Stimulated activated effector memory CD8-positive, alpha-beta T cell treated with anti-CD3 and anti-CD28 coated beads, Interleukin-12 subunit alpha, Interleukin-12 subunit beta, amount 100 ng/mL, for 72 hours (primary cell): ENCODE measurements around the gene BCKDHA.
"Not testable (repeated sequence)": the region's sequence is repeated elsewhere in the genome, so short reads cannot be mapped to it uniquely, and the experiment has no call there.

Experiments
- ATAC-seq: fragments of 150-1000 bp; cut with Tn5 transposase; 2 replicates; pipeline ENCODE4 v1.10.0; 2021
- DNase-seq, 2 donors: peaks; one replicate each; pipeline ENCODE4 v3.0.0; 2021 to 2022; ENCODE audit warnings: low spot score in 2 of 2
- H3K27ac Mint-ChIP-seq: one replicate; pipeline ENCODE4 v1.8.0; 2022; ENCODE audit warnings: mild to moderate bottlenecking, mixed read lengths
- H3K36me3 Mint-ChIP-seq: one replicate; pipeline ENCODE4 v1.8.0; 2022; ENCODE audit warnings: mild to moderate bottlenecking, mixed read lengths
- H3K4me1 Mint-ChIP-seq: one replicate; pipeline ENCODE4 v1.8.0; 2022; ENCODE audit warnings: mixed read lengths
- H3K4me3 Mint-ChIP-seq: one replicate; pipeline ENCODE4 v1.8.0; 2022; ENCODE audit warnings: mild to moderate bottlenecking, mixed read lengths
- H3K9me3 Mint-ChIP-seq: one replicate; pipeline ENCODE4 v1.8.0; 2022; ENCODE audit warnings: mixed read lengths

Gene BCKDHA

GRCh38 chr19:41424335-41425173 lies 26.9 kb downstream of the BCKDHA start:
- ATAC-seq (no peak), DNase-seq (no peak)
- Mint-ChIP-seq H3K27ac (peak overlapping the region; percentile 91), H3K36me3 (peaks cover 51% of the 10 kb centered on the region), H3K9me3 (no peaks in the 10 kb centered on the region), H3K4me3 (peak overlapping the region; percentile 36), H3K4me1 (peaks cover 47% of the 10 kb centered on the region)

- peaks cover 49% of the 10 kb centered on the region for H3K36me3 Mint-ChIP-seq
- peak overlapping the region; percentile 96 for H3K27ac Mint-ChIP-seq
- ATAC-seq (no peak), DNase-seq (no peak)
- H3K4me3 Mint-ChIP-seq: peak overlapping the region; percentile 87
- H3K9me3 Mint-ChIP-seq: no peaks in the 10 kb centered on the region
- H3K4me1 Mint-ChIP-seq: peaks cover 47% of the 10 kb centered on the region
These were observed 27.8 kb downstream of the BCKDHA start for GRCh38 chr19:41425174-41426115.

- no peak for DNase-seq
- Mint-ChIP-seq H3K4me3 (peak overlapping the region; percentile 87), H3K4me1 (peaks cover 47% of the 10 kb centered on the region), H3K27ac (peak overlapping the region; percentile 96), H3K9me3 (no peaks in the 10 kb centered on the region), H3K36me3 (peaks cover 44% of the 10 kb centered on the region)
- no peak for ATAC-seq
These were observed 28.7 kb downstream of the BCKDHA start for GRCh38 chr19:41426116-41426841.

- Mint-ChIP-seq H3K36me3 (peaks cover 45% of the 10 kb centered on the region), H3K4me3 (peak within 1 kb of the TSS; percentile 87), H3K27ac (peak within 1 kb of the TSS; percentile 96), H3K4me1 (peaks cover 47% of the 10 kb centered on the region), H3K9me3 (no peaks in the 10 kb centered on the region)
- peak; percentile 36 to 56 for DNase-seq
- ATAC-seq: peak; percentile 82
These were observed 29.5 kb downstream of the BCKDHA start, which contains the start of gene B3GNT8 for GRCh38 chr19:41426952-41427646. TSS of gene B3GNT8 (minus strand) at chr19:41427374. CDS start at chr19:41426778, 596 bp downstream.

GRCh38 chr19:41427647-41428480 lies 30.2 kb downstream of the BCKDHA start:
- peaks cover 52% of the 10 kb centered on the region for H3K4me1 Mint-ChIP-seq
- H3K4me3 Mint-ChIP-seq: peak overlapping the region; percentile 87
- ATAC-seq (peak; percentile 61), DNase-seq (peak in 1 of 2 donors; percentile 69)
- H3K9me3 Mint-ChIP-seq: no peaks in the 10 kb centered on the region
- H3K27ac Mint-ChIP-seq: peak overlapping the region; percentile 96
- H3K36me3 Mint-ChIP-seq: peaks cover 52% of the 10 kb centered on the region

GRCh38 chr19:41428481-41428859 lies 30.9 kb downstream of the BCKDHA start:
- Mint-ChIP-seq H3K27ac (peak overlapping the region; percentile 96), H3K4me1 (peaks cover 52% of the 10 kb centered on the region), H3K4me3 (peak overlapping the region; percentile 87), H3K36me3 (peaks cover 52% of the 10 kb centered on the region), H3K9me3 (no peaks in the 10 kb centered on the region)
- no peak for ATAC-seq
- DNase-seq: no peak

- H3K4me3 Mint-ChIP-seq: no peak overlapping the region
- peaks cover 63% of the 10 kb centered on the region for H3K36me3 Mint-ChIP-seq
- H3K4me1 Mint-ChIP-seq: peaks cover 45% of the 10 kb centered on the region
- H3K27ac Mint-ChIP-seq: peak overlapping the region; percentile 56
- no peak for DNase-seq
- ATAC-seq: no peak
- no peaks in the 10 kb centered on the region for H3K9me3 Mint-ChIP-seq
These were observed 33.3 kb downstream of the BCKDHA start for GRCh38 chr19:41430922-41431321.

- H3K27ac Mint-ChIP-seq: peak overlapping the region; percentile 56
- DNase-seq (no peak), ATAC-seq (no peak)
- H3K36me3 Mint-ChIP-seq: peaks cover 69% of the 10 kb centered on the region
- no peak overlapping the region for H3K4me3 Mint-ChIP-seq
- H3K9me3 Mint-ChIP-seq: no peaks in the 10 kb centered on the region
- peaks cover 43% of the 10 kb centered on the region for H3K4me1 Mint-ChIP-seq
These were observed 34.1 kb downstream of the BCKDHA start for GRCh38 chr19:41431426-41432386.

GRCh38 chr19:41433171-41433570 lies 35.6 kb downstream of the BCKDHA start:
- Mint-ChIP-seq H3K27ac (no peak overlapping the region), H3K9me3 (no peaks in the 10 kb centered on the region), H3K4me3 (no peak overlapping the region), H3K4me1 (peaks cover 35% of the 10 kb centered on the region), H3K36me3 (peaks cover 70% of the 10 kb centered on the region)
- DNase-seq: no peak
- no peak for ATAC-seq

- no peak overlapping the region for H3K27ac Mint-ChIP-seq
- H3K4me3 Mint-ChIP-seq: no peak overlapping the region
These were observed 36.8 kb downstream of the BCKDHA start for GRCh38 chr19:41434450-41434849.

GRCh38 chr19:41435376-41435775 lies 37.8 kb downstream of the BCKDHA start:
- DNase-seq, H3K27ac Mint-ChIP-seq, H3K4me3 Mint-ChIP-seq, H3K9me3 Mint-ChIP-seq, ATAC-seq: not testable (repeated sequence)
- H3K4me1 Mint-ChIP-seq: peaks cover 22% of the 10 kb centered on the region
- H3K36me3 Mint-ChIP-seq: peaks cover 58% of the 10 kb centered on the region

More at GRCh38 chr19:41434450-41434849, 36.8 kb downstream of the BCKDHA start:
- Mint-ChIP-seq H3K36me3 (peaks cover 64% of the 10 kb centered on the region), H3K9me3 (no peaks in the 10 kb centered on the region), H3K4me1 (peaks cover 22% of the 10 kb centered on the region)
- DNase-seq (no peak), ATAC-seq (no peak)

- DNase-seq: no peak
- ATAC-seq: no peak
- H3K4me3 Mint-ChIP-seq: no peak overlapping the region
- no peak overlapping the region for H3K27ac Mint-ChIP-seq
- H3K9me3 Mint-ChIP-seq: no peaks in the 10 kb centered on the region
- peaks cover 56% of the 10 kb centered on the region for H3K36me3 Mint-ChIP-seq
- H3K4me1 Mint-ChIP-seq: peaks cover 19% of the 10 kb centered on the region
These were observed 38.5 kb downstream of the BCKDHA start for GRCh38 chr19:41435936-41436673.
